DOHH2 (cell line): ENCODE data around the gene PDGFD.

ENCODE experiments used
- H3F3A ChIP-seq: fragments of 200-600 bp; sonication (generic), shearing (Covaris generic); 2 replicates; pipeline ENCODE4 v1.6.0; 2016; ENCODE audit warnings: antibody characterized with exemption, mild to moderate bottlenecking; ENCODE audit not compliant: control insufficient read depth, insufficient read depth
- H3K27ac ChIP-seq: fragments of 200-600 bp; sonication (generic); 2 replicates; pipeline ENCODE4 v1.5.1; 2014; ENCODE audit warnings: low read depth, mild to moderate bottlenecking, low read length, moderate library complexity
- H3K27me3 ChIP-seq: fragments of 200-600 bp; sonication (generic); 2 replicates; pipeline ENCODE4 v1.6.1; 2014; ENCODE audit warnings: mild to moderate bottlenecking, low read length, mixed read lengths; ENCODE audit not compliant: control insufficient read depth
- H3K36me3 ChIP-seq: fragments of 200-600 bp; sonication (generic); 2 replicates; pipeline ENCODE4 v1.6.1; 2014; ENCODE audit warnings: mild to moderate bottlenecking, low read length, moderate library complexity, mixed read lengths; ENCODE audit not compliant: control insufficient read depth
- H3K4me1 ChIP-seq: fragments of 200-600 bp; sonication (generic); 2 replicates; pipeline ENCODE4 v1.6.1; 2014; ENCODE audit warnings: mild to moderate bottlenecking, low read length, mixed read lengths; ENCODE audit not compliant: control insufficient read depth
- H3K4me2 ChIP-seq: fragments of 200-600 bp; sonication (generic); 2 replicates; pipeline ENCODE4 v1.6.0; 2014; ENCODE audit warnings: mild to moderate bottlenecking, low read length, moderate library complexity
- H3K4me3 ChIP-seq: fragments of 200-600 bp; sonication (generic); 2 replicates; pipeline ENCODE4 v1.5.1; 2014; ENCODE audit warnings: mild to moderate bottlenecking, low read length, mixed read lengths
- H3K79me2 ChIP-seq: fragments of 200-600 bp; sonication (generic); 2 replicates; pipeline ENCODE4 v1.6.1; 2014; ENCODE audit warnings: mild to moderate bottlenecking, low read length, mixed read lengths; ENCODE audit not compliant: control insufficient read depth
- H3K9me2 ChIP-seq: fragments of 200-600 bp; sonication (generic); replicated peaks from 2 replicates; pipeline ENCODE4 v1.6.1; 2014; ENCODE audit warnings: mild to moderate bottlenecking, low read length, mixed read lengths; ENCODE audit not compliant: control insufficient read depth
- H3K9me3 ChIP-seq: fragments of 200-600 bp; sonication (generic); 2 replicates; pipeline ENCODE4 v1.6.1; 2014; ENCODE audit warnings: antibody characterized with exemption, low read length, mixed read lengths; ENCODE audit not compliant: control insufficient read depth, insufficient read depth
- H4K20me1 ChIP-seq: fragments of 200-600 bp; sonication (generic); 2 replicates; pipeline ENCODE4 v1.6.0; 2014; ENCODE audit warnings: low read depth, mild to moderate bottlenecking, antibody characterized with exemption, low read length, moderate library complexity; ENCODE audit not compliant: control insufficient read depth, insufficient read depth
- CTCF ChIP-seq: fragments of 200-600 bp; sonication (generic); IDR thresholded peaks from one replicate; pipeline ENCODE4 v1.5.1; 2014; ENCODE audit warnings: antibody characterized with exemption, mild to moderate bottlenecking, low read depth, low read length; ENCODE audit not compliant: poor library complexity, severe bottlenecking
- EZH2phosphoT487 ChIP-seq: fragments of 200-600 bp; sonication (generic); IDR thresholded peaks from 2 replicates; pipeline ENCODE4 v1.6.1; 2017; ENCODE audit warnings: borderline replicate concordance, mild to moderate bottlenecking, antibody characterized with exemption, low read length, moderate library complexity, mixed read lengths

PDGFD gene

GRCh38 chr11:104127828-104128227 lies 36.1 kb downstream of the PDGFD start:
- H3K4me3 ChIP-seq = no peak overlapping the region
- TF ChIP-seq CTCF (no peak), EZH2phosphoT487 (no peak)
- no peaks in the 10 kb centered on the region for H3K9me2 ChIP-seq
- H3K9me3 ChIP-seq = no peaks in the 10 kb centered on the region
- H3K4me1 ChIP-seq = no peaks in the 10 kb centered on the region
- no peaks in the 10 kb centered on the region for H3F3A ChIP-seq
- no peak overlapping the region for H3K27ac ChIP-seq
- no peaks in the 10 kb centered on the region for H4K20me1 ChIP-seq
- H3K4me2 ChIP-seq = no peak overlapping the region
- H3K36me3 ChIP-seq = no peaks in the 10 kb centered on the region
- no peaks in the 10 kb centered on the region for H3K79me2 ChIP-seq
- H3K27me3 ChIP-seq = no peaks in the 10 kb centered on the region

GRCh38 chr11:104126464-104126863 lies 37.5 kb downstream of the PDGFD start:
- H3K9me2 ChIP-seq = no peaks in the 10 kb centered on the region
- H3K36me3 ChIP-seq = no peaks in the 10 kb centered on the region
- no peaks in the 10 kb centered on the region for H3K9me3 ChIP-seq
- H3K4me2 ChIP-seq = no peak overlapping the region
- no peak overlapping the region for H3K27ac ChIP-seq
- H3K4me3 ChIP-seq = no peak overlapping the region
- no peaks in the 10 kb centered on the region for H3K4me1 ChIP-seq
- no peaks in the 10 kb centered on the region for H3F3A ChIP-seq
- H4K20me1 ChIP-seq = no peaks in the 10 kb centered on the region
- no peaks in the 10 kb centered on the region for H3K79me2 ChIP-seq
- no peaks in the 10 kb centered on the region for H3K27me3 ChIP-seq
- TF ChIP-seq CTCF (no peak), EZH2phosphoT487 (no peak)

GRCh38 chr11:104124979-104125378 lies 39.0 kb downstream of the PDGFD start:
- H3K79me2 ChIP-seq = no peaks in the 10 kb centered on the region
- no peak overlapping the region for H3K4me2 ChIP-seq
- no peaks in the 10 kb centered on the region for H3K9me2 ChIP-seq
- no peak overlapping the region for H3K4me3 ChIP-seq
- no peaks in the 10 kb centered on the region for H3K36me3 ChIP-seq
- H3K4me1 ChIP-seq = peaks cover 11% of the 10 kb centered on the region
- no peak overlapping the region for H3K27ac ChIP-seq
- no peaks in the 10 kb centered on the region for H4K20me1 ChIP-seq
- no peaks in the 10 kb centered on the region for H3K9me3 ChIP-seq
- H3K27me3 ChIP-seq = no peaks in the 10 kb centered on the region
- no peak for TF ChIP-seq CTCF
- no peak for TF ChIP-seq EZH2phosphoT487
- peaks cover 12% of the 10 kb centered on the region for H3F3A ChIP-seq

- no peaks in the 10 kb centered on the region for H3K27me3 ChIP-seq
- H3K4me2 ChIP-seq = no peak overlapping the region
- H3K4me1 ChIP-seq = peaks cover 11% of the 10 kb centered on the region
- no peaks in the 10 kb centered on the region for H3K9me2 ChIP-seq
- no peaks in the 10 kb centered on the region for H4K20me1 ChIP-seq
- H3F3A ChIP-seq = peaks cover 13% of the 10 kb centered on the region
- no peak overlapping the region for H3K4me3 ChIP-seq
- no peaks in the 10 kb centered on the region for H3K9me3 ChIP-seq
- no peaks in the 10 kb centered on the region for H3K36me3 ChIP-seq
- no peak for TF ChIP-seq EZH2phosphoT487
- no peak overlapping the region for H3K27ac ChIP-seq
- no peaks in the 10 kb centered on the region for H3K79me2 ChIP-seq
Observed at GRCh38 chr11:104122836-104123235, 41.1 kb downstream of the PDGFD start.
